IMR-90 (cell line): ENCODE results near the gene RAPGEFL1. TPM values are rescaled to one million over a fixed set of nuclear protein-coding genes. Genes with fewer than 3 reads are reported as not detected.

Source experiments
- ATAC-seq: fragments of 200-7000 bp; cut with Tn5 transposase; 2 replicates; pipeline ENCODE4 v1.9.1; 2020; ENCODE audit warnings: low read depth, mild to moderate bottlenecking, moderate library complexity
- BruUV-seq: library from RNA; stranded (reverse); fragments of 400-500 nt; replicated peaks from 2 replicates; lab custom pipeline; 2021; lab: Mats Ljungman, UMichigan
- CTCF ChIA-PET: fragments of 300-600 bp; formaldehyde crosslinking; extraction: SDS; loops from one replicate; lab custom pipeline; 2021; ENCODE audit warnings: antibody characterized with exemption; lab: Yijun Ruan, JAX
- POLR2A ChIA-PET: fragments of 300-600 bp; sonication (Branson Sonifier 250); formaldehyde crosslinking; loops from one replicate; lab custom pipeline; 2022; ENCODE audit warnings: antibody characterized with exemption; ENCODE audit not compliant: unreplicated experiment; lab: Charles Lee
- DNase-seq: peaks from one replicate; pipeline ENCODE4 v3.0.0; 2013
- H2AFZ ChIP-seq: replicated peaks from 2 replicates; pipeline ENCODE3; 2013; ENCODE audit warnings: low read length, mild to moderate bottlenecking; ENCODE audit not compliant: poor library complexity
- H2AK5ac ChIP-seq: 2 replicates; pipeline ENCODE4 v1.6.1; 2013; ENCODE audit warnings: low read depth, low read length, inconsistent platforms
- H2AK9ac ChIP-seq: replicated peaks from 2 replicates; pipeline ENCODE3; 2013; ENCODE audit warnings: mild to moderate bottlenecking, low read depth, low read length, moderate library complexity; ENCODE audit not compliant: poor library complexity
- H2BK120ac ChIP-seq: 2 replicates; pipeline ENCODE4 v1.6.1; 2013; ENCODE audit warnings: low read depth, low read length, inconsistent platforms
- H2BK15ac ChIP-seq: 3 replicates; pipeline ENCODE4 v1.6.1; 2013; ENCODE audit warnings: low read depth, low read length, inconsistent platforms
- H2BK20ac ChIP-seq: 2 replicates; pipeline ENCODE4 v1.6.1; 2013; ENCODE audit warnings: low read depth, mild to moderate bottlenecking, inconsistent platforms, low read length, moderate library complexity
- H2BK5ac ChIP-seq: 2 replicates; pipeline ENCODE4 v1.6.1; 2013; ENCODE audit warnings: mild to moderate bottlenecking, low read depth, low read length, inconsistent platforms; ENCODE audit not compliant: poor library complexity, severe bottlenecking
- H3K14ac ChIP-seq: replicated peaks from 2 replicates; pipeline ENCODE4 v1.6.1; 2013; ENCODE audit warnings: low read depth, low read length, inconsistent platforms
- H3K18ac ChIP-seq: 2 replicates; pipeline ENCODE4 v1.6.1; 2013; ENCODE audit warnings: low read depth, low read length, control low read depth
- H3K23ac ChIP-seq: 2 replicates; pipeline ENCODE4 v1.6.1; 2013; ENCODE audit warnings: low read depth, low read length, inconsistent platforms
- H3K27ac ChIP-seq: 2 replicates; pipeline ENCODE4 v1.5.1; 2013; ENCODE audit warnings: mild to moderate bottlenecking, control low read depth, low read length; ENCODE audit not compliant: insufficient read depth
- H3K27me3 ChIP-seq: 2 replicates; pipeline ENCODE4 v1.6.1; 2013; ENCODE audit warnings: low read length; ENCODE audit not compliant: control insufficient read depth, insufficient read depth
- H3K36me3 ChIP-seq: 2 replicates; pipeline ENCODE4 v1.6.1; 2013; ENCODE audit warnings: low read length, mixed read lengths; ENCODE audit not compliant: control insufficient read depth, insufficient read depth
- H3K4ac ChIP-seq: 2 replicates; pipeline ENCODE4 v1.6.1; 2013; ENCODE audit warnings: low read depth, low read length, inconsistent platforms
- H3K4me1 ChIP-seq: 2 replicates; pipeline ENCODE4 v1.6.1; 2013; ENCODE audit warnings: low read length, mixed read lengths; ENCODE audit not compliant: control insufficient read depth, insufficient read depth
- H3K4me2 ChIP-seq: 2 replicates; pipeline ENCODE4 v1.6.1; 2013; ENCODE audit warnings: low read depth, mild to moderate bottlenecking, control low read depth, low read length, moderate library complexity
- H3K4me3 ChIP-seq: 2 replicates; pipeline ENCODE4 v1.5.1; 2013; ENCODE audit warnings: low read depth, mild to moderate bottlenecking, control low read depth, low read length, moderate library complexity; ENCODE audit not compliant: insufficient read depth
- H3K56ac ChIP-seq: 2 replicates; pipeline ENCODE4 v1.6.1; 2013; ENCODE audit warnings: low read length, inconsistent platforms; ENCODE audit not compliant: insufficient read depth; ENCODE audit errors: extremely low read depth
- H3K79me1 ChIP-seq, 2 experiments: 2 replicates each; pipeline ENCODE4 v1.6.1; 2013; ENCODE audit warnings: low read length in 2 of 2, inconsistent platforms in 1 of 2, low read depth in 1 of 2
- H3K9ac ChIP-seq: 2 replicates; pipeline ENCODE4 v1.6.1; 2013; ENCODE audit warnings: low read depth, low read length, control low read depth
- H3K9me1 ChIP-seq: 2 replicates; pipeline ENCODE4 v1.6.1; 2013; ENCODE audit warnings: low read length, inconsistent platforms; ENCODE audit not compliant: insufficient read depth
- H3K9me3 ChIP-seq: 2 replicates; pipeline ENCODE4 v1.6.1; 2013; ENCODE audit warnings: low read length; ENCODE audit not compliant: control insufficient read depth, insufficient read depth
- H4K20me1 ChIP-seq: 2 replicates; pipeline ENCODE4 v1.6.1; 2013; ENCODE audit warnings: low read length, inconsistent platforms; ENCODE audit not compliant: insufficient read depth
- H4K5ac ChIP-seq: 2 replicates; pipeline ENCODE4 v1.6.1; 2013; ENCODE audit warnings: mild to moderate bottlenecking, low read depth, low read length, control low read depth
- H4K8ac ChIP-seq, 2 experiments: 2 replicates each; pipeline ENCODE4 v1.6.1; 2013; ENCODE audit warnings: low read depth in 2 of 2, low read length in 2 of 2, control low read depth in 1 of 2, inconsistent platforms in 1 of 2
- H4K91ac ChIP-seq: 2 replicates; pipeline ENCODE4 v1.6.1; 2013; ENCODE audit warnings: low read depth, low read length, inconsistent platforms; ENCODE audit not compliant: insufficient read depth
- BHLHE40 ChIP-seq: fragments of 150-350 bp; IDR thresholded peaks from 2 replicates; pipeline ENCODE4 v1.6.1; 2016; ENCODE audit warnings: mild to moderate bottlenecking, low read depth, low read length
- CEBPB ChIP-seq: IDR thresholded peaks from 2 replicates; pipeline ENCODE4 v1.6.1; 2012; ENCODE audit warnings: low read depth, low read length, improper control_type of control experiment
- CHD1 ChIP-seq: IDR thresholded peaks from 2 replicates; pipeline ENCODE4 v1.6.1; 2012; ENCODE audit warnings: low read depth, low read length, improper control_type of control experiment
- MAFK ChIP-seq: IDR thresholded peaks from 2 replicates; pipeline ENCODE4 v1.6.1; 2012; ENCODE audit warnings: low read depth, low read length, improper control_type of control experiment
- MAZ ChIP-seq: IDR thresholded peaks from 2 replicates; pipeline ENCODE4 v1.6.1; 2012; ENCODE audit warnings: low read depth, mild to moderate bottlenecking, low read length, improper control_type of control experiment, moderate library complexity, borderline replicate concordance
- POLR2A ChIP-seq: IDR thresholded peaks from 2 replicates; pipeline ENCODE4 v1.6.1; 2012; ENCODE audit warnings: mild to moderate bottlenecking, low read depth, low read length
- RCOR1 ChIP-seq: IDR thresholded peaks from 2 replicates; pipeline ENCODE4 v1.6.1; 2012; ENCODE audit warnings: mild to moderate bottlenecking, low read length, improper control_type of control experiment; ENCODE audit not compliant: insufficient replicate concordance
- RFX5 ChIP-seq: IDR thresholded peaks from 2 replicates; pipeline ENCODE4 v1.8.0; 2012; ENCODE audit warnings: low read depth, mild to moderate bottlenecking, low read length, moderate library complexity
- SMC3 ChIP-seq: fragments of 150-350 bp; IDR thresholded peaks from 2 replicates; pipeline ENCODE4 v1.6.1; 2016; ENCODE audit warnings: low read depth, mild to moderate bottlenecking, antibody characterized with exemption, low read length, moderate library complexity
- WGBS, 2 experiments: methylation state at CpG; one replicate each; pipeline versions ENCODE4 v1.1.5 to v1.1.7; 2013; ENCODE audit warnings: missing lambda C conversion rate in 2 of 2; ENCODE audit not compliant: insufficient read length in 1 of 2; ENCODE audit errors: extremely low coverage in 2 of 2; 5-methylcytosine and 5-hydroxymethylcytosine counted together
- dilution Hi-C: fragments of 300-500 bp; cut with HindIII; formaldehyde crosslinking; loops from one replicate; pipeline ENCODE4 v1.14.3; 2018; ENCODE audit warnings: low sequenced_read_pairs; ENCODE audit not compliant: unreplicated experiment
- in situ Hi-C: fragments of 300-500 bp; cut with MboI; formaldehyde crosslinking; loops from 3 replicates; pipeline ENCODE4 v1.14.3; 2019; ENCODE audit warnings: low sequenced_read_pairs, inconsistent platforms, mixed read lengths
- intact Hi-C: fragments of 100-400 bp; cut with micrococcal nuclease; formaldehyde crosslinking; loops from 2 replicates; pipeline ENCODE4 v1.10.0; 2022
- polyA plus RNA-seq, 3 experiments: library from polyadenylated mRNA; depleted of rRNA; stranded (reverse); fragments of >200 nt; gene quantifications; 2 replicates each; pipeline ENCODE4 v1.2.3, GENCODE V29; 2012; ENCODE audit warnings: low replicate concordance in 1 of 3
- total RNA-seq: library from RNA; depleted of rRNA; stranded (reverse); fragments of >200 nt; gene quantifications from 2 replicates; pipeline ENCODE4 v1.2.3, GENCODE V29; 2012
- TF ChIP-seq, protein P1 (sequence below): conservative IDR thresholded peaks from 2 replicates; pipeline ENCODE4 v1.5.1; 2012; ENCODE audit warnings: mild to moderate bottlenecking, low read depth, low read length, improper control_type of control experiment
- TF ChIP-seq, protein P2 (sequence below): fragments of 150-350 bp; IDR thresholded peaks from 2 replicates; pipeline ENCODE4 v1.6.1; 2016; ENCODE audit warnings: low read depth, mild to moderate bottlenecking, low read length, moderate library complexity, borderline replicate concordance

The RAPGEFL1 gene
- total and polyA plus RNA-seq, 2 of the 4 experiments (the other 2 are of a cell fraction) = 0.54 to 5.6 TPM

DNA sequence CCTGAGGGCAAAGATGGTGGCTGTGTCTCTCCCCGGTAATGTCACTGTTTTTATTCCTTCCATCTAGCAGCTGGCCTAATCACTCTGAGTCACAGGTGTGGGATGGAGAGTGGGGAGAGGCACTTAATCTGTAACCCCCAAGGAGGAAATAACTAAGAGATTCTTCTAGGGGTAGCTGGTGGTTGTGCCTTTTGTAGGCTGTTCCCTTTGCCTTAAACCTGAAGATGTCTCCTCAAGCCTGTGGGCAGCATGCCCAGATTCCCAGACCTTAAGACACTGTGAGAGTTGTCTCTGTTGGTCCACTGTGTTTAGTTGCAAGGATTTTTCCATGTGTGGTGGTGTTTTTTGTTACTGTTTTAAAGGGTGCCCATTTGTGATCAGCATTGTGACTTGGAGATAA, 5.5 kb upstream of the RAPGEFL1 start:
- Histone ChIP-seq H3K4me3 (no peak overlapping the region), H2AFZ (no peak overlapping the region), H3K14ac (no peak overlapping the region), H3K79me1 (peaks cover 14 to 42% of the 10 kb centered on the region in 2 experiments), H3K56ac (no peak overlapping the region), H4K20me1 (peaks cover 10% of the 10 kb centered on the region; the same call in 1 of the 2 replicates), H2BK5ac (no peak overlapping the region), H3K27me3 (no peaks in the 10 kb centered on the region), H2BK20ac (no peak overlapping the region), H2AK5ac (no peak overlapping the region), H3K27ac (no peak overlapping the region), H3K9ac (no peak overlapping the region), H3K4ac (no peak overlapping the region), H3K36me3 (peaks cover 58% of the 10 kb centered on the region), H2BK120ac (no peak overlapping the region), H2BK15ac (no peak overlapping the region), H3K4me2 (no peak overlapping the region), H3K23ac (no peak overlapping the region), H2AK9ac (no peak overlapping the region), H3K9me3 (no peaks in the 10 kb centered on the region), H3K9me1 (peaks cover 4% of the 10 kb centered on the region; the same call in 1 of the 2 replicates), H3K18ac (no peak overlapping the region), H4K91ac (no peak overlapping the region), H4K5ac (no peak overlapping the region), H4K8ac (no peak overlapping the region), H3K4me1 (peaks cover 7% of the 10 kb centered on the region)
- TF ChIP-seq BHLHE40 (no peak), MAZ (no peak), POLR2A (no peak), MAFK (no peak), CEBPB (no peak), CHD1 (no peak), RCOR1 (no peak), RFX5 (no peak), SMC3 (no peak)
- TF ChIP-seq, protein P1, sequence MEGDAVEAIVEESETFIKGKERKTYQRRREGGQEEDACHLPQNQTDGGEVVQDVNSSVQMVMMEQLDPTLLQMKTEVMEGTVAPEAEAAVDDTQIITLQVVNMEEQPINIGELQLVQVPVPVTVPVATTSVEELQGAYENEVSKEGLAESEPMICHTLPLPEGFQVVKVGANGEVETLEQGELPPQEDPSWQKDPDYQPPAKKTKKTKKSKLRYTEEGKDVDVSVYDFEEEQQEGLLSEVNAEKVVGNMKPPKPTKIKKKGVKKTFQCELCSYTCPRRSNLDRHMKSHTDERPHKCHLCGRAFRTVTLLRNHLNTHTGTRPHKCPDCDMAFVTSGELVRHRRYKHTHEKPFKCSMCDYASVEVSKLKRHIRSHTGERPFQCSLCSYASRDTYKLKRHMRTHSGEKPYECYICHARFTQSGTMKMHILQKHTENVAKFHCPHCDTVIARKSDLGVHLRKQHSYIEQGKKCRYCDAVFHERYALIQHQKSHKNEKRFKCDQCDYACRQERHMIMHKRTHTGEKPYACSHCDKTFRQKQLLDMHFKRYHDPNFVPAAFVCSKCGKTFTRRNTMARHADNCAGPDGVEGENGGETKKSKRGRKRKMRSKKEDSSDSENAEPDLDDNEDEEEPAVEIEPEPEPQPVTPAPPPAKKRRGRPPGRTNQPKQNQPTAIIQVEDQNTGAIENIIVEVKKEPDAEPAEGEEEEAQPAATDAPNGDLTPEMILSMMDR = no peak
- TF ChIP-seq, protein P2, sequence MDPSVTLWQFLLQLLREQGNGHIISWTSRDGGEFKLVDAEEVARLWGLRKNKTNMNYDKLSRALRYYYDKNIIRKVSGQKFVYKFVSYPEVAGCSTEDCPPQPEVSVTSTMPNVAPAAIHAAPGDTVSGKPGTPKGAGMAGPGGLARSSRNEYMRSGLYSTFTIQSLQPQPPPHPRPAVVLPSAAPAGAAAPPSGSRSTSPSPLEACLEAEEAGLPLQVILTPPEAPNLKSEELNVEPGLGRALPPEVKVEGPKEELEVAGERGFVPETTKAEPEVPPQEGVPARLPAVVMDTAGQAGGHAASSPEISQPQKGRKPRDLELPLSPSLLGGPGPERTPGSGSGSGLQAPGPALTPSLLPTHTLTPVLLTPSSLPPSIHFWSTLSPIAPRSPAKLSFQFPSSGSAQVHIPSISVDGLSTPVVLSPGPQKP = no peak
- DNase-seq = peak; percentile 45
- BruUV-seq = no TSS peak
- ChIA-PET POLR2A (no interaction called here), CTCF (no interaction called here)
- WGBS, 2 experiments = no CpG with 5 or more reads among the region's 1 CpG
- no peak for ATAC-seq
- in situ Hi-C loops (no loop called here), intact Hi-C loops (no loop called here), dilution Hi-C loops (no loop called here)
